Activated CD8-positive, alpha-beta T cell treated with anti-CD3 and anti-CD28 coated beads for 36 hours (primary cell): Measurements from ENCODE around the gene PHC2. TPM values are rescaled to one million over a fixed set of nuclear protein-coding genes. Genes with fewer than 3 reads are reported as not detected.
A peak's percentile ranks its signal among the peaks of the same experiment; 100 is the strongest.

Experiments used
- ATAC-seq: fragments of 200-7000 bp; cut with Tn5 transposase; one replicate; pipeline ENCODE4 v1.10.0; 2021; ENCODE audit warnings: mild to moderate bottlenecking, moderate library complexity
- CTCF ChIA-PET: fragments of 350-600 bp; sonication (Branson Sonifier 250); formaldehyde crosslinking; loops from one replicate; lab custom pipeline; 2021; ENCODE audit warnings: antibody characterized with exemption; lab: Charles Lee
- POLR2A ChIA-PET: fragments of 350-600 bp; sonication (Branson Sonifier 250); formaldehyde crosslinking; loops from one replicate; lab custom pipeline; 2021; ENCODE audit warnings: antibody characterized with exemption; lab: Charles Lee
- DNase-seq: peaks from one replicate; pipeline ENCODE4 v3.0.0-alpha.2; 2020
- H3K27ac Mint-ChIP-seq: one replicate; pipeline ENCODE4 v1.8.0; 2021; ENCODE audit warnings: mild to moderate bottlenecking, mixed read lengths
- H3K27me3 Mint-ChIP-seq: one replicate; pipeline ENCODE4 v1.8.0; 2021; ENCODE audit warnings: mixed read lengths
- H3K36me3 Mint-ChIP-seq: one replicate; pipeline ENCODE4 v1.8.0; 2021; ENCODE audit warnings: low read depth, mixed read lengths
- H3K4me1 Mint-ChIP-seq: one replicate; pipeline ENCODE4 v1.8.0; 2021; ENCODE audit warnings: low read depth, mixed read lengths
- H3K4me3 Mint-ChIP-seq: one replicate; pipeline ENCODE4 v1.8.0; 2021; ENCODE audit warnings: mild to moderate bottlenecking, moderate library complexity, mixed read lengths
- H3K9me3 Mint-ChIP-seq: one replicate; pipeline ENCODE4 v1.8.0; 2021; ENCODE audit warnings: mixed read lengths
- intact Hi-C: fragments of 100-400 bp; cut with micrococcal nuclease; formaldehyde crosslinking; loops from one replicate; pipeline ENCODE4 v1.10.0; 2022
- total RNA-seq, 2 experiments: library from RNA; stranded (reverse); gene quantifications; one replicate each; pipeline ENCODE4 v1.2.3, GENCODE V29; 2021
- TF ChIP-seq, protein P1 (sequence below): fragments of 200-600 bp; IDR thresholded peaks from one replicate; pipeline ENCODE4 v1.8.0; 2022; ENCODE audit warnings: antibody characterized with exemption, mild to moderate bottlenecking

The PHC2 gene, protein sequence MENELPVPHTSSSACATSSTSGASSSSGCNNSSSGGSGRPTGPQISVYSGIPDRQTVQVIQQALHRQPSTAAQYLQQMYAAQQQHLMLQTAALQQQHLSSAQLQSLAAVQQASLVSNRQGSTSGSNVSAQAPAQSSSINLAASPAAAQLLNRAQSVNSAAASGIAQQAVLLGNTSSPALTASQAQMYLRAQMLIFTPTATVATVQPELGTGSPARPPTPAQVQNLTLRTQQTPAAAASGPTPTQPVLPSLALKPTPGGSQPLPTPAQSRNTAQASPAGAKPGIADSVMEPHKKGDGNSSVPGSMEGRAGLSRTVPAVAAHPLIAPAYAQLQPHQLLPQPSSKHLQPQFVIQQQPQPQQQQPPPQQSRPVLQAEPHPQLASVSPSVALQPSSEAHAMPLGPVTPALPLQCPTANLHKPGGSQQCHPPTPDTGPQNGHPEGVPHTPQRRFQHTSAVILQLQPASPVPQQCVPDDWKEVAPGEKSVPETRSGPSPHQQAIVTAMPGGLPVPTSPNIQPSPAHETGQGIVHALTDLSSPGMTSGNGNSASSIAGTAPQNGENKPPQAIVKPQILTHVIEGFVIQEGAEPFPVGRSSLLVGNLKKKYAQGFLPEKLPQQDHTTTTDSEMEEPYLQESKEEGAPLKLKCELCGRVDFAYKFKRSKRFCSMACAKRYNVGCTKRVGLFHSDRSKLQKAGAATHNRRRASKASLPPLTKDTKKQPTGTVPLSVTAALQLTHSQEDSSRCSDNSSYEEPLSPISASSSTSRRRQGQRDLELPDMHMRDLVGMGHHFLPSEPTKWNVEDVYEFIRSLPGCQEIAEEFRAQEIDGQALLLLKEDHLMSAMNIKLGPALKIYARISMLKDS
- total RNA-seq: 10 to 100 TPM; 26.0 to 28.0 TPM

DNA sequence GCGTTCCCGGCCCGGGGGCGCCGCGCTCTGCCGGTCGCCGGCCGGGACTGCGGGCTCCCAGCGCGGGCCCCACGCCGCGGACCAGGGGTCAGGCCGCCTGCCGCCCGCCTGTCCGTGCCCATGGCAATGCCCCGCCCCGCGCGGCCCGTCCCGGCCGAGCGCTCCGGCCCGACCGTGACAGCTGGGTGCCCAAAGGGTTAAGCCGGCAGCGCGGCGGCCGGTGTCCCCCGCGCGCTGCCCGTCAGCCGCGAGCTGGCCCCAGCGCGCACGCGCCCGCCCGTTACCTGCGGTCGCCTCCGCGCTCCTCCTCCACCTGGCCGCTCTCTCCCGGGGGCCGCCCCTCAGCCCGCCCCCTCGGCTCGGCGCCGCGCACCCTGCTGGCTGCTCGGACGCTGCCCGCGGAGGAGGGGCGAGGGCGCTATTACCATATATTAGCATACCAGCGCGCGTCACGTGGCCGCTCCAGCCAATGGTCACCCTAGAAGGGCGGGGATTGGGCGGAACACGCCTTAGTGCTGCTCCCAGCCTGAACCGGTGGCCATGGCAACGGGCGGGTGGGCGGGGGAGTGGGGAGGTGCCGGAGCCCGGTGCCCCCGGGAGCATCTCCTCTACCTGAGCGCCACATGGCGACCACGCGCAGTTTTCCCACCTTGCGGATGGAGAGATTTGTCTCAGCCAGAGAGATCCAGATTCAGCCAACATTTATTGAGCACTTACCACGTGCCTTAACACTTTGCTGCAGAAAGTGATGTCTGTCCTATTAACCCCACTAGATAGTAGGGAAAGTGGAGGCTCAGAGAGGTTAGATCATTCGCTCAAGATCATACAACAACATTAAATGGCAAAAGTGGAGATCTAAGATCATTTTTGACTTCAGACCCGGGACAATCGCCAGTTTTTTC, at the start of gene PHC2:
PHC2 (minus strand) TSS at position 404 of the 902 bp plus-strand sequence. CDS start 55,556 bp downstream, outside the sequence.
- Mint-ChIP-seq H3K27me3 (peaks cover 2% of the 10 kb centered on the region), H3K36me3 (no peaks in the 10 kb centered on the region), H3K27ac (no peak within 1 kb of the TSS), H3K9me3 (no peaks in the 10 kb centered on the region), H3K4me1 (peaks cover 7% of the 10 kb centered on the region), H3K4me3 (peak within 1 kb of the TSS; percentile 51)
- POLR2A ChIA-PET: no interaction called here
- DNase-seq (peak; percentile 97), ATAC-seq (peak; percentile 99)
- intact Hi-C loops: loop anchor here (1.0 kb wide), 1 partner anchor 41 kb away; the partner anchor contains the start of gene ZSCAN20
- TF ChIP-seq, protein P1, sequence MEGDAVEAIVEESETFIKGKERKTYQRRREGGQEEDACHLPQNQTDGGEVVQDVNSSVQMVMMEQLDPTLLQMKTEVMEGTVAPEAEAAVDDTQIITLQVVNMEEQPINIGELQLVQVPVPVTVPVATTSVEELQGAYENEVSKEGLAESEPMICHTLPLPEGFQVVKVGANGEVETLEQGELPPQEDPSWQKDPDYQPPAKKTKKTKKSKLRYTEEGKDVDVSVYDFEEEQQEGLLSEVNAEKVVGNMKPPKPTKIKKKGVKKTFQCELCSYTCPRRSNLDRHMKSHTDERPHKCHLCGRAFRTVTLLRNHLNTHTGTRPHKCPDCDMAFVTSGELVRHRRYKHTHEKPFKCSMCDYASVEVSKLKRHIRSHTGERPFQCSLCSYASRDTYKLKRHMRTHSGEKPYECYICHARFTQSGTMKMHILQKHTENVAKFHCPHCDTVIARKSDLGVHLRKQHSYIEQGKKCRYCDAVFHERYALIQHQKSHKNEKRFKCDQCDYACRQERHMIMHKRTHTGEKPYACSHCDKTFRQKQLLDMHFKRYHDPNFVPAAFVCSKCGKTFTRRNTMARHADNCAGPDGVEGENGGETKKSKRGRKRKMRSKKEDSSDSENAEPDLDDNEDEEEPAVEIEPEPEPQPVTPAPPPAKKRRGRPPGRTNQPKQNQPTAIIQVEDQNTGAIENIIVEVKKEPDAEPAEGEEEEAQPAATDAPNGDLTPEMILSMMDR: peak; percentile 27
- CTCF ChIA-PET: interaction anchor here (2.9 kb wide), 1 partner anchor 40 kb away, joined by 15 read pairs; the partner anchor contains the start of gene ZSCAN20

DNA sequence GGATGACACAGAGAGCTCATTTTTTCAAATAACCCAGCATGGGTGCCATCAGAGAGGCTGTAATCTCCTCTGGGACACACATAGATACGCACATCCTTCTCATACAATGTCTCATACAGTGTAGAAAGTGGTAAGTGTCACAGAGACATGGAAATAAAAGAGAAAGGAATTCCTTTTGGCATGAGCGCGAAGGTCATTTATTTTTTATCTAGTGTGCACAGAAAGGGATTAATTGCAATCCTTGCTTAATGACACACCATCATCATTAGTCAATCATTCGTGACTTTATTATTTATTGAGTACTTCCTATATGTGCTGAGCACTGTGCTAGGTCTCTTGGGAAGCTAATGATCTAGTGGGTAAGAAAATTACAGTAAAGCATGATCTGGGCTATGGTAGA, 46.6 kb upstream of the PHC2 start:
- Mint-ChIP-seq H3K4me1 (peaks cover 3% of the 10 kb centered on the region), H3K4me3 (no peak overlapping the region), H3K9me3 (no peaks in the 10 kb centered on the region), H3K27ac (no peak overlapping the region), H3K27me3 (no peaks in the 10 kb centered on the region), H3K36me3 (peaks cover 2% of the 10 kb centered on the region)
- ChIA-PET CTCF (interaction anchor here (1.2 kb wide), 1 partner anchor 135 kb away, joined by 4 read pairs; no protein-coding TSS in a partner anchor), POLR2A (no interaction called here)
- intact Hi-C loops: no loop called here
- DNase-seq (no peak), ATAC-seq (no peak)
- TF ChIP-seq, protein P1: no peak

DNA sequence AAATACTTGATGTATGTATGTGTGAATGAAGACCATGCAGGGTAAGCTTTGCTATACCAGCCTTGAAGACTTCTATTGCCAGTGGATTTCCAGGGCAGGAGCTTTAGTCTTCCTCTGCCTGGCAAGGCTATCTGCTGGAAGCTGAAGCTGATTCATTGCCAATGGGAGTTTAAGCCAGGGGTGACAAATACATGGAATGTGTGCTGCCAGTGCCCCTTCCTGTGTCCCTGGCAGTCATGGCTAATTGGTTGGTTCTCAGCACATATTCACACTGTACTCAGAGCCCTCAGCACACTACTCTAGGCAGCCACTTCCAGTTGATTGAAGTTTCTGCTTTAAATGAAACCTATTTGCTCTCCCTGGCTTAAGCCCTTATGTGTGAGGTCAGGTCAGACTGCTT, 43.0 kb upstream of the PHC2 start:
- Mint-ChIP-seq H3K27ac (no peak overlapping the region), H3K4me1 (peaks cover 18% of the 10 kb centered on the region), H3K36me3 (no peaks in the 10 kb centered on the region), H3K27me3 (no peaks in the 10 kb centered on the region), H3K4me3 (peak overlapping the region; percentile 72), H3K9me3 (no peaks in the 10 kb centered on the region)
- ChIA-PET CTCF (interaction anchor here (1.1 to 3.9 kb wide), 2 partner anchors 179 to 336 kb away, joined by 3 to 37 read pairs; no protein-coding TSS in a partner anchor), POLR2A (no interaction called here)
- DNase-seq (no peak), ATAC-seq (no peak)
- TF ChIP-seq, protein P1: no peak
- intact Hi-C loops: loop anchor here (5.0 kb wide), 1 partner anchor 177 kb away; no protein-coding TSS in a partner anchor

DNA sequence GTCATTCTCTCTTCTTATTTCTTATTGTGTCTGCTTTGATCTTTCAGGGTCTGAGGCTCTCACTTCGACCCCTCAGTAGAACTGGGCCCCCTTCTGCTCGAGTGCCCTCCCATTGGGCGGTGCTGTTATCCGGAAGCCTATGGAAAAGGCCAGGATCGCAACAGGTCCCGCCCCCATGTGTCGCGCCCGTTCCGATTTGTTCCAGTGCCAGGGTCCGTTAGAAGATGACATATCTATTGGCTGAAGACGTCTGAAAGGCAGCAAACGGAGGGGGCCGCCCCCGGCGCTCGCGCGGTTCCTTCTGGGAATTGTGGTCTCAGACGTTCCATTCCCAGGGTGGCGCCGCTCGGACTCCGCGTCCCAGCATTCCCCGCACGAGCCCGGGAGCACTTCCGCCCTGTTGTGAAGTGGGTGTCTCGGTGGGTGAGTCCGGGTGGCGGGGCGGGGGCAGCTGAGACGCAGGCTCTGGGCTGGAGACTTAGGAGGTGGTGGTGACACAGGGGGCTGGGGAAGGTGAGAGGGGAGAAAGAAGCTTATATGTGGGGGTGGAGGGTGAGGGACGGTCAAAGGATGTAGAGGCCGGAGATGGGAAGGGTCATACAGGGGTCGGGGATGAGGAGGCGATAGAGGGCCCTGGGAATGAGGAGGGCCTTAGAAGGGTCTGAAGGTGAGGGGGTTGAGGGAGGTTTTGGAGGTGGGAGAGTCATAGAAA, 41.5 kb upstream of the PHC2 start, which contains the start of gene ZSCAN20:
ZSCAN20 (plus strand) TSS at position 377 of the 712 bp plus-strand sequence. CDS start 6,644 bp downstream, outside the sequence.
- TF ChIP-seq, protein P1: no peak
- Mint-ChIP-seq H3K36me3 (no peaks in the 10 kb centered on the region), H3K27me3 (no peaks in the 10 kb centered on the region), H3K9me3 (no peaks in the 10 kb centered on the region), H3K4me1 (peaks cover 18% of the 10 kb centered on the region), H3K4me3 (peak within 1 kb of the TSS; percentile 72), H3K27ac (peak within 1 kb of the TSS; percentile 82)
- intact Hi-C loops: loop anchor here (1.0 to 5.0 kb wide), 2 partner anchors 41 to 175 kb away; partner anchors contain the start of gene PHC2
- peak; percentile 96 for DNase-seq
- ATAC-seq: peak; percentile 95
- POLR2A ChIA-PET: interaction anchor here (1.1 to 1.3 kb wide), 2 partner anchors 10 to 345 kb away, joined by 3 read pairs; no protein-coding TSS in a partner anchor
- CTCF ChIA-PET: interaction anchor here (0.8 to 3.9 kb wide), 9 partner anchors 8 to 345 kb away, joined by 3 to 37 read pairs (median 12); no protein-coding TSS in a partner anchor
